HK-2 (cell line): ENCODE results near the gene FIGN.

Experiments
- DNase-seq: peaks from one replicate; pipeline ENCODE4 v3.0.0-alpha.2; 2018; ENCODE audit not compliant: unreplicated experiment

Gene FIGN

GRCh38 chr2:163665051-163665450 lies 70.8 kb downstream of the FIGN start:
- DNase-seq: no peak

- no peak for DNase-seq
Measured at GRCh38 chr2:163664610-163665009, 71.2 kb downstream of the FIGN start.

- DNase-seq: no peak
Measured at GRCh38 chr2:163662141-163662780, 73.5 kb downstream of the FIGN start.

GRCh38 chr2:163659224-163659623 lies 76.6 kb downstream of the FIGN start:
- no peak for DNase-seq

- DNase-seq: no peak
Measured at GRCh38 chr2:163658556-163658955, 77.3 kb downstream of the FIGN start.

- no peak for DNase-seq
Measured at GRCh38 chr2:163657281-163657656, 78.5 kb downstream of the FIGN start.

- no peak for DNase-seq
Measured at GRCh38 chr2:163656622-163657280, 79.1 kb downstream of the FIGN start.

- DNase-seq: no peak
Measured at GRCh38 chr2:163655667-163656066, 80.1 kb downstream of the FIGN start.

GRCh38 chr2:163652751-163653150 lies 83.1 kb downstream of the FIGN start:
- DNase-seq: no peak

GRCh38 chr2:163649080-163649479 lies 86.7 kb downstream of the FIGN start:
- DNase-seq: no peak

- DNase-seq: no peak
Measured at GRCh38 chr2:163647300-163647699, 88.5 kb downstream of the FIGN start.

GRCh38 chr2:163646687-163647086 lies 89.1 kb downstream of the FIGN start:
- no peak for DNase-seq

- no peak for DNase-seq
Measured at GRCh38 chr2:163644238-163644637, 91.6 kb downstream of the FIGN start.

- no peak for DNase-seq
Measured at GRCh38 chr2:163641986-163642385, 93.8 kb downstream of the FIGN start.

GRCh38 chr2:163640542-163641193 lies 95.1 kb downstream of the FIGN start:
- DNase-seq: no peak

GRCh38 chr2:163637871-163638270 lies 97.9 kb downstream of the FIGN start:
- no peak for DNase-seq

GRCh38 chr2:163633291-163633690 lies 102.5 kb downstream of the FIGN start:
- DNase-seq: no peak

GRCh38 chr2:163630836-163631235 lies 105.0 kb downstream of the FIGN start:
- no peak for DNase-seq

- DNase-seq: no peak
Measured at GRCh38 chr2:163626639-163627109, 109.1 kb downstream of the FIGN start.

- no peak for DNase-seq
Measured at GRCh38 chr2:163626208-163626607, 109.6 kb downstream of the FIGN start.

GRCh38 chr2:163625632-163626031 lies 110.2 kb downstream of the FIGN start:
- no peak for DNase-seq

- no peak for DNase-seq
Measured at GRCh38 chr2:163621445-163622004, 114.3 kb downstream of the FIGN start.

- no peak for DNase-seq
Measured at GRCh38 chr2:163617517-163617916, 118.3 kb downstream of the FIGN start.
